ENCODE data around the gene SUSD2.

- TF ChIP-seq CTCF (optimal IDR thresholded peaks at IDR 0.05 in 1 of 3, IDR thresholded peaks at IDR 0.05 in 1 of 3, conservative IDR thresholded peaks at IDR 0.05 in 1 of 3; ENCODE audit: extremely low read depth in 1 of 3, insufficient read depth in 2 of 3, low read length in 3 of 3) (no peak), EZH2 (IDR thresholded peaks at IDR 0.05; ENCODE audit: low read length) (no peak)
Measured at GRCh38 chr22:24184057-24184798, 2.9 kb downstream of the SUSD2 start.

Data from keratinocyte (primary cell).